ENCODE results near the gene NEDD4.
"Not testable (repeated sequence)": the region's sequence is repeated elsewhere in the genome, so short reads cannot be mapped to it uniquely, and the experiment has no call there.

The NEDD4 gene

GRCh38 chr15:55821740-55822139 lies 171.7 kb downstream of the NEDD4 start:
- not testable (repeated sequence) for DNase-seq

GRCh38 chr15:55820043-55820442 lies 173.4 kb downstream of the NEDD4 start:
- DNase-seq, result no peak

GRCh38 chr15:55819397-55820034 lies 173.9 kb downstream of the NEDD4 start:
- DNase-seq, result no peak

DNA sequence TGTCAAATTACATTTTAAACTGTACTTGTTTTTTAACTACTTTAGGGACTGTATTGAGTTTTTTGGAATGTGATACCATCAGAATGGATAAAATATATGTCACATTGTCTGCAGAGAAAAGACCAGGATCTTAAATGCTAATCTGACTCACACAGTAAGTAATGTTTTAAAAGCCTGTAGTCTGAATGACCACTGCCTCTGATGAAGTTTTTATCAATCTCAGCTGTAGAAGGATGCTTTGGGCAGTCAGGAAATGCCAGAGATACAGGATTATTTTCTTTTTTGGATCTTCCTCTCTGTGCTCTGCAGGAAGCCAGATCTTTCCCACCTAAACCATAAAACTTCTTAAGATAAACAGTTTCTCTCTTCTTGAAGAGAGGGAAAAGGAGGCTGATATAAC lies 177.4 kb downstream of the NEDD4 start:
- no peak for DNase-seq

DNA sequence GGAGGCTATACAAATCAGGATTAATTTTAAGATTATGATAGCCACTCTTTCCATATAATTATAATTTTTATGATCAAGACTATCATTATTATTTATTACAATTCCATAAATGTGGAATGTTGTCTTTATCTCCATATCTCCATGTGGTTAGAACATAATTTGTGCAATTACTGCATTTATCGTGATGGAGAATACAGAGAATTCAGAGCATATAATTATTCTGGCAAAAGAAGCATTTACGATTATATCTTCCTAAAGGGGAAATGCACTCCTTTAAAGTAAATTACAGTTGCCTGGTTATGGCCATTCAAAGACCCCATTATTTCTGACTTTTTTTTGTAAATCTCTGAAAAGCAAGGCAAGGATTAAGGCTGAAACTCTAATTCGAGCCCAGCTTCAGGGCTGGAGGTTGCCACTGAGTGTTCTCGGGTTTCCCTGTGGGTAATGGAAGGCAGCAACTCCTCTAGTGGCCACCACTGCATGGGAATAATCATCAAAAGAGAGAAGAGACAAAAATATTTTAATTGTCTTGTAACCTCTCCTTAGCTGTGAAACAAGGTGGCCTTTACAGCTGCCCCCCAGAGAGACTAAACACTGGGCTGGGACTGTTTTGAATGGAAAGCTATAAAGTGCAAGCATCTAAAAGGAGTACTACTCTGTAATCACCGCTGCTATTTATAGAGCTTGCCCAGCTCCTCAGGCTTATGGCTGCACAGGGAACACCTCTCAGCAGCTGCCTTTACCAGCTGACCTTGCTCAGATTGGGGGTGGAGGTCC lies 190.6 kb downstream of the NEDD4 start:
- no peak for DNase-seq

- DNase-seq, result no peak
These were observed 193.2 kb downstream of the NEDD4 start for GRCh38 chr15:55800216-55800615.

GRCh38 chr15:55799291-55800212 lies 193.9 kb downstream of the NEDD4 start:
- peak; percentile 56 for DNase-seq

- DNase-seq, result no peak
These were observed 197.0 kb downstream of the NEDD4 start for GRCh38 chr15:55796321-55796965.

GRCh38 chr15:55795031-55795430 lies 198.4 kb downstream of the NEDD4 start:
- no peak for DNase-seq

DNA sequence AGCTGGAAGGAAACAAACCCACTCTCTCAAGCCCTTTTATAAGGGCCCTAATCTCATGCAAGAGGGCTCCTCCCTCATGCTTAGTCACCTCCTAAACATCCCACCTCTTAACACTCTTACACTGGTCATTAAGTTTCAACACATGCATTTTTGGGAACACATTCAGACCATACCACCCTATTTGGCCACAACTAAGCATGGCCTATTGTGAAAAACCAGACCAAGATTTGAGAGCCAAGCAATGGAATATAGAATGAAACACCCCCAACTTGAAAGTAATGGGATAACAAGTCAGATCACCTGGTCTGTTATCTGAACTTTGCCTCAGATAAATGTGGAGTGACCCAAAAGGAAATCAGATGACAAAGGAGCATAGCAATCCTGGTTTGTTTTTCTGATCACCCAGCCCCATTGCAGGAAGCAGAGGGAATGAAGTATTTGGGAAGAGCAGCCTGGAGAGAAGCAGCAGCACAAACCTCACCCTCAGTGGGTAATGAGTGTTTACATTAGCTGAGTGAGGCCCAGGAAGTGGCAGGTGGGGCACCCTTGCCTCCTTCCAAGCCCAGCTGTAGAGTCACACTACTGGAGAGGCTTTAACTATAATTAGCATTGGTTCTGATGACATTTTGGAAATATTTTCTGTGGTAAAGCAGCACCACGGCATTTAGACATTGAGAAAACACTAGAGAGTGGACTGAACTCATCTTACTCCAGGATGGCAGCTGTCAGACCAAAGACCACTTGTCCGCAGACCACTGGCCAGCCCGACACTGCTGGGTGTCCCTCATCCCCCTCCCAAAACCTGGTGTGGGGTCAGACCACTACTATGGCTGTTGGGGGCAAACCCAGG lies 201.6 kb downstream of the NEDD4 start:
- DNase-seq, result no peak

DNA sequence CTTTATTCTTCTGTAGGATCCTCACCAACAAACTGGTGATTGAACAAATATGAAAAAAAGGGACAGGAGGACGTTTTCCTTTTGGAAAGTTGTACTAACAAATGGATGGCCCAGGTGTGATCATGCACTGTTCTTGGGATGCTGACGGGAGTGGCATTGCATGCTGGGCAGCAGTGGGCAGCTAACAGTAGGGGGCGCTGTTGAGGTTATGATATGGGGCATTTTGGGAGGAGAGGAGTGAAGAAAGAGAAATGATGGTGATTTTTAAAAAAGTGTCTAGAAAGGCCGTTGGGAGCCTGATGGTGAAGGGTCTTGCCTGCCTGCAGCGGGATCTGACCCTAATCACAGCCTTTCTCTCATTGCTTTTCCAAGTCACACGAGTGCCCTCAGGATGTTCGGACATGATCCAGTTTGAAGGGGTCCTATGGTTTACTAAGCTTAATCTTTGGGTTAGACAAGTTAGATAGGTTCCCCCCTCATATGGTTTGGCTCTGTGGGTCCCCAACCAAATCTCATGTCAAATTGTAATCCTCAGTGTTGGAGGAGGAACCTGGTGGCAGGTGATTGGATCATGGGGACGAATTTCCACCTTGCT lies 204.2 kb downstream of the NEDD4 start:
- DNase-seq, result no peak

DNA sequence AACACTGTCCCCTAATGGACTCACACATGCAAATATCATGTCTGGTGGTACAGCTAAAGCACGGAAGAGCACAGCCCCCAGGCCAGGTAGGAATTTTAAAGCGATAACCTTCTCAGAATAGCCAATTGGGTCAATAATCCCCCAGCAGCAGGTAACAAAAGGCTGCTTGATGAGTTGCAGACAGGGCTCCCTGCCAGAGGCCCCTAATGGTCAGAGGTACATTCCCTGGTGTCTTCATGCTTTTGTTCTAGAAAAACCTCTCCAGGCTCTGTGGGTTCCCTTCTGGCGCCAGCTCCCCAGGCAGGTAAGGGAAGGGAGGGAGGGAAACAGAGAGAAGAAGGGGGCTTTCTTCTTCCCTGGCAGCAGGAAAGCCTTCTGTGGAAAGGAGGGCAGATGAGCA lies 207.1 kb downstream of the NEDD4 start:
- DNase-seq, result no peak

DNA sequence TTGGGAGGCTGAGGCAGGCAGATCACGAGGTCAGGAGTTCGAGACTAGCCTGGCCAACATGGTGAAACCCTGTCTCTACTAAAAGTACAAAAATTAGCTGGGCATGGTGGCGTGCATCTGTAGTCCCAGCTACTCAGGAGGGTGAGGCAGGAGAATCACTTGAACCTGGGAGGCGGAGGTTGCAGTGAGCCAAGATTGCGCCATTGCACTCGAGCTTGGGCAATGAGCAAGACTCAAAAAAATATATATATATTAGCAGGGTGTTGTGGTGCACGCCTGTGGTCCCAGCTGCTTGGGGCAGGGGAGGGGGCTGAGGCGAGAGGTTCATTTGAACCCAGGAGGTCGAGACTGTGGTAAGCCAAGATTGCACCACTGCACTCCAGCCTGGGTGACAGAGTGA lies 207.8 kb downstream of the NEDD4 start:
- not testable (repeated sequence) for DNase-seq

GRCh38 chr15:55784286-55784685 lies 209.1 kb downstream of the NEDD4 start:
- no peak for DNase-seq

GRCh38 chr15:55782901-55783300 lies 210.5 kb downstream of the NEDD4 start:
- DNase-seq, result no peak

- DNase-seq, result no peak
These were observed 213.1 kb downstream of the NEDD4 start for GRCh38 chr15:55780292-55780691.

GRCh38 chr15:55778932-55779331 lies 214.5 kb downstream of the NEDD4 start:
- DNase-seq, result no peak
